GM18511 (cell line): ENCODE data around the gene SNX13.
"Not testable (repeated sequence)": the region's sequence is repeated elsewhere in the genome, so short reads cannot be mapped to it uniquely, and the experiment has no call there.

Source experiments
- ATAC-seq: cut with Tn5 transposase; IDR thresholded peaks from one replicate; pipeline ENCODE4 v1.9.1; 2021; ENCODE audit warnings: mild to moderate bottlenecking, moderate library complexity; ENCODE audit not compliant: unreplicated experiment

SNX13 gene

DNA sequence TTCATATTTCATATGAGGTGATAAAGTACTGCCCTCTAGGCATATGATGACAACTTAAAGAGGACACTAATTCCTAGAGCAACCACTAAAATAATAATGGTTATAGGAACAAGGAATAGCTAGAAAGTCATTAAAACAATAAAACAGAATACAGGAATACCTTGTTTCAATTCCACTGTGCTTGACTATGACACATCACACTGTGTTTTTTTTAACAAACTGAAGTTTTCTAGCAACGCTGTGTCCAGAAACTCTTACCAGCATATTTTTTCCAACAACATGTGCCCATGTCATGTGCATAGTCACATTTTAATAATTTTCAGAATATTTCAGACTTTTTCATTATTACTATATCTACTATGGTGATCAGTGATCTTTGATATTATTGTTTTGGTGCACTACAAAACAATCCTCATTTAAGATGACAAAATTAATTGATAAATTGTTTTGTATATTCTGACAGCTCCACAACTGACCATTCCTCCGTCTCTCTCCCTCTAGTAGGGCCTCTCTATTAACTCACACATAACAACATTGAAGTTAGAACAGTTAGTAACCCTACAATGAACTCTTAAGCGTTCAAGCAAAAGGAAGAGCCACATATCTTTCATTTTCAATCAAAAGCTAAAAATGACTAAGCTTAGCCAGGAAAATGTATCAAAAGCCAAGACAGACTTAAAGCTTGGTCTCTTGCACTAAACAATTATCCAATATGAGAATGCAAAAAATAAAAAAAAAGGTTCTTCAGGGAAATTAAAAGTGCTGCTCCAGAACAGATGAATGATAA, 85.8 kb downstream of the SNX13 start:
- peak; percentile 52 for ATAC-seq

DNA sequence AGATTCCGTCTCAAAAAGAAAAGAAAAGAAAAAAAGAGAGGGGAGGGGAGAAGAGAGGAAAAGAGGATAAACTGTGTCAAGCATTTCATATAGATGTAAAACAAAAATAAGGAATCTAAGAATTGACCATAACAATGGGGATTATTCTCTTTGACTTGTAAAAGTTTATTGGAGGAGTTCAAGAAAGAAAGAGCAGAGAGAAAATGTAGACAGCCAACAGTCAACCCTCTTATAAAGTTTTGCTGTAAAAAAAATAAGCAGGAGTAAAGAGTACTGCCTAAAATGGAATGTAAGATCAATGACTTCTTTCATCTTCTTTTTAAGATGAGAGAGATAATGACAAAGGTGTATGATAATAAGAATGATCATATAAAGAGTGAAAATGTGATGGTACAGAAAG, 87.9 kb downstream of the SNX13 start:
- no peak for ATAC-seq

DNA sequence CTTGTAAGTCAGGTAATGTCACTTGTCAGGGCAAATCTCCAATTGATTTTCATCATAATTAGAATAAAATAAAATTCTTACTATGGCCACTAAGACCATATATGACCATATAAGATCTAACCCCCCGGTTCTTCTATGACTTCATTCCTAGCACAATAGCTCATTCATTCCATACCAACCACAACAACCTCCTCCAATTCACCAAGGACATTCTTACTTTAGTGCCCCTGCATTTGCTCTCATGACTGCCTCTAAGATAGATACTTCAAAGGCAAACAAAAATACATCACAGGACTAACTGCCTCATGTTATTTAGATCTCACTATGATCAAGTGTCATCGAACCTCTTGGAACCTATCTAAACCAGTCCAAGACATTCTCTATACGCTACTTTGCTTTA, 90.8 kb downstream of the SNX13 start:
- ATAC-seq: no peak

DNA sequence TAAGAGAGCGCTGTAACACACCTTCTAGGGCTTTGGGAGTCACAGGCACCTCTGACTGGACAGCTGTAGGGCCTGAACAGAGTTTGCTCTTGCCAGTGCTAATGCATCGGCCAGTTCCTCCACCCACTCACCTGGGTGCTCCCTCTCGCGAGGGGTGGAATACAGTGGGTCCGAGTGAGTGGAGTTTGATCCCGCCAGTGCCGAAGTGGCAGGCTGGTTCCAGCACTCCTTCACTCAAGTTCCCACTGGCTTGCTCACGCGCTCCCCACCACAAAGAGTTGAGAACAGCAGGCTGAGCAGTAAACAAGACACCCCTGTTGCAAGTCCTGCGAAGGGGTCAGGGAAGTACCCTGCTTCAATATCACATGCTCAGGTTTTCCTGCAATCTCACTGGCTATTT, 91.8 kb downstream of the SNX13 start:
- no peak for ATAC-seq

DNA sequence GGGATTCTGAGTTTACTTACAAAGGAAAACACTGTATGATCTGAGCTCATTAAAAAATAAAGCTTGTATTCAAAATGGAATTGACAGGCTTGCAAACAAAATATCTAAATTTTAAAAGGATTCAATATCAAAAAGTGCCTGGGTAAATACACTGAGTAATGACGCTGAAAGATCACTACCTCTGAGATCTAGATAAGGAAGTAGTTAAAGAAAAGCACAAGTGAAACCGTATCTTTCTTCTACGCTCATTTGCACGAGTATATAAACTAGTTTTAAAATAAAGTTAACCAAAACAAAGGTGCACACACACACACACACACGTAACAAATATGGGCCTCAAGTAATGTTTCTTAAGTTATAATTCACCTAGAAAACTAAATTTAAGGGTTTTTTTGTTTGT, 93.4 kb downstream of the SNX13 start:
- ATAC-seq: no peak

DNA sequence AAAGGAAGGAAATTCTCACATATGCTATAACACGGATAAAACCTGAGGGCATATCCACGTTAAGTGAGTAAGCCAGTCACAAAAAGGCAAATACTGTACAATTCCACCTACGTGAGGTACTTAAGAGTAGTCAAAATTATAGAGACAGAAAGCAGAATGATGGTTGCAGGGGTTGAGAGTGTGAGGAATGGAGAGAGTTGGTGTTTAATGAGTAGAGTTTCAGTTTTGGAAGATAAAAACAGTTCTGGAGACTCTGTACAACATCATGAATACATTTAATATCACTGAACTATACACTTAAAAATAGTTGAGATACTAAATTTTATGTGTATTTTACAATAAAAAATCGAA, 95.1 kb downstream of the SNX13 start:
- ATAC-seq: no peak

DNA sequence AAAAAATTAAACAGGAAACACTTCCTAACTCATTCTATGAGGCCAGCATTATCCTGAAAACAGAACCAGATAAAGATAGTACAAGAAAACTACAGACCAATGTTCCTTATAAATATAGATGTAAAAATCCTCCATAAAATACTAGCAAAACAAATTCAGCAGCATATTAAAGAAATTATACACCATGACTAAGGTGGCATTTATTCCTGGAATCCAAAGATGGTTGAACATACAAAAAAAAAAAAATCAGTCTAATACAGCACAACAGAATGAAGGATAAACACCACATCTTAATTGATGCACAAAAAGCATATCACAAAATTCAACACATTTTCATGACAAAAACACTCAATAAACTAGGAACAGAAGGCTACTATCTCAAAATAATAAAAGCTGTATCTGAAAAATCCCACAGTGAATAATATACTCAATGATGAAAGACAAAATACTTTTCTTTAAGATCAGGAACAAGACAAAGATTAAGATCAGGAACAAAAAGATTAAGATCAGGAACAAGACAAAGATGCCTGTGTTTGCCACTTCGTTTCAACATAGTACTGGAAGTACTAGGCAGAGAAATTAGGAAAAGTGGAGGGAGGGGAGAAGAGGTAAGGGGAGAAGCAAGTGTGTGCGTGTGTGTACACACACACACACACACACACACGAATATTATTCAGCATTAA, 95.6 kb downstream of the SNX13 start:
- no peak for ATAC-seq

DNA sequence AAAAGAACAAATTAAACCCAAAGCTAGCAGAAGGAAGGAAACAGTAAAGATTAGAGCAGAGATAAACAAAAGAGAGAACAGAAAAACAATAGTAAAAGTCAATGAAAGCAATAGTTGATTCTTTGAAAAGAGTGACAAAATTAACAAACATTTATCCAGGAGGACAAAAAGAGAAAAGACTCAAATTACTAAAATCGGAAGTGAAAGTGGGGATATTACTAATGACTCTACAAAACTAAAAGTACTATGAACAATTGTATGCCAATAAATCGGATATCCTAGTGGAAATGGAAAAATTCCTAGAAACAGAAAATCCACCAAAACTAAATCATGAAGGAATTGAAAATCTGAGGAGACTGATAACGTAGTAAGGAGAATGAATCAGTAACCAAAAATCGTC, 96.3 kb downstream of the SNX13 start:
- ATAC-seq: no peak

DNA sequence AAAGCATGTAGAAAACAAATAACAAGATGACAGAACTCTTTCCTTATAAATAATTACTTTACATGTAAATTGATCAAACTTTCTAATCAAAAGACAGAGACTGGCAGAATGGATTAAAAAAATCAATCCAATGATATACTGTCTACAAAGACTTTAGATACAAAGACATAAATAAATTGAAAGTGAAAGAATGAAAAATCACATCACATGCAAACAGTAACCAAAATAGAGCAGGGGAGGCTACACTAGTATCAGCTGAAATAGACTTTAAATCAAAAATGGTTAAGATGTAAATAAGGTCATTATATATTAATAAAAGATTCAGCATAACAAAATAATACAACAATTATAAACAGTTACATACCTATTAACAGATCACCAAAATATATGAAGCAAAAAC, 97.3 kb downstream of the SNX13 start:
- no peak for ATAC-seq

DNA sequence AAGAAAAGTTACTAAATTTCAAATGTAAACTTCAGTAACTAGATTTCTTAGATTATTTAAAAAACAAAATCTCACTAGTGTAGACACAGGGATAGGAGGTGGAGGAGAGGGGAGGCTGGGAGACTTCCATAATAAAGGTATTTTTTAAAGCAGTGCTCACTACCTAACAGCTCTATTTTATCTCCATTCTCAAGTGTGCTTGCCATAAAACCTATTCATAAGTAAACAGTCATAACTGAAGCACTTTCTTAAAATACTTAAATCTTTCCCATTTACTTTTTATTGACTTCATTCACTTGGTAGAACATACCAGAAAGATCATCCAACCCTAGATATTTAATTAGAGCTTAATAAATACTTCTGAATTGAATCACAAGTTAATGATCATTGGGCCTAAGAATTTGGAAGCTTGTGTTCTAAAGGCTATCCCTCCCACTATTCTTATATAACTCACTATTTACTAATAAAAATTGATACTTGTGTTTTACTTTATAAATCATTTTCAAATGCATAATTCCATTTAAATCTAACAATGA, 107.4 kb downstream of the SNX13 start:
- no peak for ATAC-seq

DNA sequence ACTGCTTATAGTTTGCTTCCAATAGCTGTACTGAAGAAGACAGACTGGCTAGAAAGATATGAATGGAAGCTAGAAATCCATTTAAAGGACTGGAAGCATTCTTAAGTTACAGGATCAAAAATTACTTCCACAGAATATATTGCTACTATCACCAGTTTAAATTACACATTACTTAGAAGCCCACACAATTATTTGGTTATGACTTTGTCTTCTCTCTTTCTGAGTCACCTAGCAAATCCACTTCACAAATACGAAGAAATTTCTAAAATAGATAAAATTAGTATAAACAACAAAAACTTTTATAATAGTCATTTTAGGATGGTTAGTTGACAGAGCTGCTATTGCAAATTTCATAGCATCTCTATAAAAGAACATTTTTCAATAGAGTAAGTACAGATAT, 108.1 kb downstream of the SNX13 start:
- no peak for ATAC-seq

DNA sequence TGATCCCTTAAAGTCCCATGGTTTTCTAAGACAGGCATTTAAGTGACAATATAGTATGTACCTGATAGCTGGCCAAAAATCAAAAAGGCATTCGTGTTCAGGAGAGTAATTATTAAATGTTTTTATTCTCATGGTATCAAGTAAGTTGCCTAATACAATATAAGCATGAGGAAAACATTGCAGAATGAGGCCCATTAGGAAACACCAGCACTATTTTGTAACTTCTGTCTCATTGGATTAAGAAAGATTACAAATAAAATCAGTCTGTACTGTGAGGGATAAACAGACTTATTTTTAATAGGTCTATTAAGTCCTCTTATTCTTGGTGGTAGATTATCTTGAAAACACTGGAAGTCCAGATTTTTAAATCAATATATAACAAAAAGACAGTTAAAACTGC, 110.1 kb downstream of the SNX13 start:
- no peak for ATAC-seq

DNA sequence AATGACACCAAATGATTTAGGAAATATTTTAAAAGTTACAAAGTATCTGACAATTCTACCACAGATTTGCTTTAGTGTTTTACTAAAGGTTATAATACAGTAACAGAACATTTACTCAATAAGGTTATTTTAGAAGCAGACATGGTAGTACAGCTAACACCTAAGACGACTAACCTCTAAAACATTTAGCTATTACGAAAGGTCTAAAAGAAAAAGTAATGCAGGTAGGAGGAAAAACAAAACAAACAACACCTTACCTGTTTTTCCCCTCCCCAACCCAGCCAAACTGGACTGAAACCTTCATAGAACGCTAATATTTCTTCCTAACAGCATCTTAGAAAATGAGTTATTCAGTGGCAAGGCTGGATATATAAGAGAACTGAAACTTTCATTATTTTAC, 111.3 kb downstream of the SNX13 start:
- ATAC-seq: no peak

DNA sequence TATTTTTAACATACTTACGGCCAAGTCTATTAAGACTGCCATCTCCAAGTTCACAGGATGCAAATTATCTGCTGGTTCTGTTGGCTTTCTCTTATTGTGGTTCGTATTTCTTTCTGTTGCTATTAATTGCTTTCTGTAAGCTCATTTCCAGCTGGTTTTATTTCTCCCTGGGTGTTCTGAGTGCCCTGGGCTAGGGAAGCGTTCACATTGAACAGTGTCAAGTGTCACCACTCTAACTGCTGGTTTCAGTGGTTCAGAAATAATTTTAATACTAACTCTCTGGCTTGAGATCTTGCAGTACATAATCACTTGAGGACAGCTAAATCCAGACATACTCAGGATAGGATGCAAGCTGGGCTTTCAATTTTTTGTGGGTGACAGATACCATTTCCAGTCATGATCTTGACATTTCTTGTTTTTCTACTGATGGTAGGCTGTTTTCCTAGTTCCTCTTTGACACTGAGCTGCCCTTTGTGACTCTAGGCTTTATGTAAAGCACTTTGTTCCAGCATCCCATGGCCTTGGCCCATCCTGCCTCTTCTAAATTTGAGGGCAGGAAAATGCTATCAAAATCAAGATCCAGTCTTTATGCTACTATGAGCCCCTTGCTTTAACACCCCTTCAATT, 117.6 kb downstream of the SNX13 start:
- no peak for ATAC-seq

DNA sequence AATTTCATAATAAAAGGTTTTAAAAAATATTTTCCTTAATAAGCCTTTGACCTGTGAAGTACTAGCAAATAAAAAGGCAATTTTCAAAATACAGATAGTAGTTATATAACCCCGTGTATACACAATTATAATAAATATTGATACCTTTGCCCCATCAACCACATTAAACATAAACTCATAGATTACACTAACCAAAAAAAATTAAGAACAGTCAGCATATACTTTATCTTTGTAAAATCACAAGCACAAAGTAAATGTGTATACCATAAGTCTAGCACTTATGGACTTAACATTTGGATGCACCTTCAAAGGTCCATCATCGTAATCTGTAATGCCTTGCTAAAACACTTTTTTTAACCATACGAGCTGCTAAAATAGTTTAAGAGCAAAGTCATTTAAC, 123.4 kb downstream of the SNX13 start:
- no peak for ATAC-seq

DNA sequence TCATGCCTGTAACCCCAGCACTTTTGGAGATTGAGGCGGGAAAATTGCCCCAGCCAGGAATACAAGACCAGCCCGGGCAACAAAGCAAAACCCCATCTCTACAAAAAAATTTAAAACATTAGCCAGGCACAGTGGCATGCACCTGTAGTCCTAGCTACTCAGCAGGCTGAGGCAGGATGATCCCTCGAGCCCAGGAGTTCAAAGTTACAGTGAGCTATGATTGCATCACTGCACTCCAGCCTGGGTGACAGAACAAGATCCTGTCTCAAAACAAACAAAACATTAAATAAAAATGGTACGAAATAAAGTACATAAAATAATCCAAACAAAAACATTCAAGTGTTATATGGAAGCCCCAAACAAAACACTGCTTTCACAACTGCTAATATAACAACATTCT, 125.0 kb downstream of the SNX13 start:
- ATAC-seq: no peak

DNA sequence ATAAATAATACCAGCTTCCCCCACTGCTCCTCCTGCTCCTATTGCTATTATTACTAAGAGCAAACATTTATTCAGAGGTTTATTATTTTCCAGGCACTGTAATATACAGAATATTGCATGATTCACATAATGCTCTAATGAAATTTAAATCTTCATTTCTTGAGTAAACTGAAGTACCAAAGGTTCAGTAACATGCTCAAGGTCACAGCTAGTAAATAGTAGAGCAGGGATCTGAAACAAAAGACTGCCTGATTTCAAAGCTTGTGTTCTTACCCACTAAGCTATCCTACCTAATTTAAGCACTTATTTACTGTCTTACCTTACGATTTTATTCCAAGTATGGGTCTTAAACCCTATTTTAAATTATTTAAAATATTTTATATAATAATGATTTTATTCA, 126.2 kb downstream of the SNX13 start:
- ATAC-seq: no peak

DNA sequence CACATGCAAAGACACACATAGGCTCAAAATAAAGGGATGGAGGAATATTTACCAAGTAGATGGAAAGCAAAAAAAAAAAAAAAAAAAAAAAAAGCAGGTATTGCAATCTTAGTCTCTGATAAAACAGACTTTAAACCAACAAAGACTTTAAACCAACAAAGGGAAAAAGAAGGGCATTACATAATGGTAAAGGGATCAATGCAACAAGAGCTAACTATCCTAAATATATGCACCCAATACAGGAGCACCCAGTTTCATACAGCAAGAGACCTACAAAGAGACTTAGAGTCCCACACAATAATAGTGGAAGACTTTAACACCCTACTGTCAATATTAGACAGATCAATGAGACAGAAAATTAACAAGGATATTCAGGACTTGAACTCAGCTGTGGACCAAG, 131.1 kb downstream of the SNX13 start:
- not testable (repeated sequence) for ATAC-seq

DNA sequence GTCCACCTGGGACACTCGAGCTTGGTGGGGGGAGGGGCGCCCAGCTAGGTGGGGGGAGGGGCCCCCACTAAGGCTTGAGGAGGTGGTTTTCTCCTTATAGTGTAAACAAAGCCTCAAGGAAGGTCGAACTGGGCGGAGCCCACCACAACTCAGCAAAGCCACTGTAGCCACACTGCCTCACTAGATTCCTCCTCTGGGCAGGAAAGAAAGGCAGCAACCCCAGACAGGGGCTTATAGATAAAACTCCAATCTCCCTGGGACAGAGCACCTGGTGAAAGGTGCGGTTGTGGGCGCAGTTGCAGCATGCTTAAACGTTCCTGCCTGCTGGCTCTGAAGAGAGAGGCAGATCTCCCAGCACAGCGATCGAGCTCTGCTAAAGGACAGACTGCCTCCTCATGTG, 133.1 kb downstream of the SNX13 start:
- ATAC-seq: no peak

DNA sequence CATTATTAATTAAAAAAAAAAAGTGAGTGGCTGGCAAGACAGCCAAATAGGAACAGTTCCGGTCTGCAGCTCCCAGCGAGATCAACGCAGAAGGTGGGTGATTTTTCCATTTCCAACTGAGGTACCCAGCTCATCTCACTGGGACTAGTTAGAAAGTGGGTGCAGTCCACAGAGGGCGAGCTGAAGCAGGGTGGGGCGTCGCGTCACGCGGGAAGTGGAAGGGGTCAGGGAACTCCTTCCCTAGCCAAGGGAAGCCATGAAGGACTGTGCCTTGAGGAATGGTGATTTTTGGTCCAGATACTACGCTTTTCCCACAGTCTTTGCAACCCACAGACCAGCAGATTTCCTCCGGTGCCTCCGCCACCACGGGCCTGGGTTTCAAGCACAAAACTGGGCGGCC, 133.7 kb downstream of the SNX13 start:
- no peak for ATAC-seq

DNA sequence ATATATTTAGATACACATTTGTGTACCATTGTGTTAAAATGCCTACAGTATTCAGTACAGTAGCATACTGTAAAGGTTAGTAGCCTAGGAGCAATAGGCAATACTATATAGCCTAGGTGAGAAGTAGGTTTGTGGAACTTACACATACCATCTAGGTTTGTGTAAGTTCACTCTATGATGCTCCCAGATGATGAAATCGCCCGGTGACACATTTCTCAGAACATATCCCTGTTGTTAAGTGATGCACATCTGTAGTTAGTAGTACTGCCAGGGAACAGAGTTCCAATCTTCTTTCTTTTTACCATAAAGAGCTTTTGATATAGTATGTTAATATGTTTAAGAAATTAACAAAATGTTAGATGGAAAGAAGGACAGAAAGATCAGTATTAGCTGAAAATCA, 138.2 kb downstream of the SNX13 start:
- ATAC-seq: no peak
